Lower lobe of right lung (tissue), 2 donors: Measurements from ENCODE around the gene LRP1. TPM values are rescaled to one million over a fixed set of nuclear protein-coding genes. Genes with fewer than 3 reads are reported as not detected.

Source experiments
- ATAC-seq, 2 donors: fragments of 200-7000 bp; cut with Tn5 transposase; one replicate each; pipeline ENCODE4 v1.9.1; 2020 to 2022; ENCODE audit warnings: mild to moderate bottlenecking in 2 of 2, moderate library complexity in 2 of 2
- DNase-seq: peaks from one replicate; pipeline ENCODE4 v3.0.0-alpha.2; 2020
- H3K27ac ChIP-seq: fragments of 200-600 bp; one replicate; pipeline ENCODE4 v1.8.0; 2022
- H3K27me3 ChIP-seq: fragments of 200-600 bp; one replicate; pipeline ENCODE4 v1.8.0; 2022; ENCODE audit warnings: low read depth
- H3K36me3 ChIP-seq: fragments of 200-600 bp; one replicate; pipeline ENCODE4 v1.8.0; 2022; ENCODE audit warnings: mild to moderate bottlenecking
- H3K4me1 ChIP-seq: fragments of 200-600 bp; one replicate; pipeline ENCODE4 v1.8.0; 2022
- H3K4me3 ChIP-seq: fragments of 200-600 bp; one replicate; pipeline ENCODE4 v1.8.0; 2022; ENCODE audit warnings: mild to moderate bottlenecking
- H3K9me3 ChIP-seq: fragments of 200-600 bp; one replicate; pipeline ENCODE4 v1.8.0; 2022
- CTCF ChIP-seq: fragments of 200-600 bp; IDR thresholded peaks from one replicate; pipeline ENCODE4 v1.8.0; 2022; ENCODE audit warnings: antibody characterized with exemption, mild to moderate bottlenecking
- intact Hi-C: fragments of 100-400 bp; cut with DNase I; formaldehyde crosslinking; loops from one replicate; pipeline ENCODE4 v1.11.0; 2022
- total RNA-seq: library from RNA; stranded (reverse); fragmentation: NEBNext Ultra II Directional; extraction: Animal tissue kit (Norgen Biotek cat#: 25700); gene quantifications from one replicate; pipeline ENCODE4 v1.2.1, GENCODE V29; 2021
- donor health status: DM: no; HTN: yes; CAD: no; lungs with severe emphysema.

Gene LRP1
- total RNA-seq, 1 donor from 2014 or later, result 404 TPM

- DNase-seq (no peak), ATAC-seq (peak; percentile 72 to 75)
- peaks cover 96% of the 10 kb centered on the region for H3K4me1 ChIP-seq
- intact Hi-C loops, result no loop called here
- TF ChIP-seq CTCF, result no peak
- no peaks in the 10 kb centered on the region for H3K9me3 ChIP-seq
- H3K4me3 ChIP-seq, result peak overlapping the region; percentile 8
- H3K36me3 ChIP-seq, result peaks cover 46% of the 10 kb centered on the region
- H3K27ac ChIP-seq, result peak overlapping the region; percentile 75
- no peaks in the 10 kb centered on the region for H3K27me3 ChIP-seq
Measured at GRCh38 chr12:57149245-57149900, 21.1 kb downstream of the LRP1 start.

- DNase-seq, result no peak
- peaks cover 97% of the 10 kb centered on the region for H3K4me1 ChIP-seq
- TF ChIP-seq CTCF, result no peak
- intact Hi-C loops, result no loop called here
- no peaks in the 10 kb centered on the region for H3K9me3 ChIP-seq
- H3K4me3 ChIP-seq, result no peak overlapping the region
- ATAC-seq, result no peak
- no peaks in the 10 kb centered on the region for H3K27me3 ChIP-seq
- peak overlapping the region; percentile 68 for H3K27ac ChIP-seq
- peaks cover 46% of the 10 kb centered on the region for H3K36me3 ChIP-seq
Measured at GRCh38 chr12:57150400-57151000, 22.2 kb downstream of the LRP1 start.

GRCh38 chr12:57151741-57152630, 23.7 kb downstream of the LRP1 start:
- Histone ChIP-seq H3K36me3 (peaks cover 46% of the 10 kb centered on the region), H3K27me3 (no peaks in the 10 kb centered on the region), H3K4me1 (peaks cover 83% of the 10 kb centered on the region), H3K27ac (peak overlapping the region; percentile 73), H3K9me3 (no peaks in the 10 kb centered on the region), H3K4me3 (no peak overlapping the region)
- intact Hi-C loops, result no loop called here
- no peak for TF ChIP-seq CTCF
- ATAC-seq (no peak), DNase-seq (no peak)

- peak overlapping the region; percentile 73 for H3K27ac ChIP-seq
- DNase-seq (no peak), ATAC-seq (peak; percentile 23 to 26)
- H3K4me3 ChIP-seq, result no peak overlapping the region
- intact Hi-C loops, result no loop called here
- no peaks in the 10 kb centered on the region for H3K27me3 ChIP-seq
- H3K9me3 ChIP-seq, result no peaks in the 10 kb centered on the region
- H3K4me1 ChIP-seq, result peaks cover 77% of the 10 kb centered on the region
- peaks cover 53% of the 10 kb centered on the region for H3K36me3 ChIP-seq
- TF ChIP-seq CTCF, result no peak
Measured at GRCh38 chr12:57152639-57153038, 24.4 kb downstream of the LRP1 start.

- peak overlapping the region; percentile 36 for H3K27ac ChIP-seq
- H3K4me1 ChIP-seq, result peaks cover 77% of the 10 kb centered on the region
- TF ChIP-seq CTCF, result no peak
- H3K27me3 ChIP-seq, result no peaks in the 10 kb centered on the region
- H3K36me3 ChIP-seq, result peaks cover 61% of the 10 kb centered on the region
- no peak for DNase-seq
- H3K9me3 ChIP-seq, result no peaks in the 10 kb centered on the region
- intact Hi-C loops, result no loop called here
- ATAC-seq, result peak in 1 of 2 donors; percentile 43
- H3K4me3 ChIP-seq, result no peak overlapping the region
Measured at GRCh38 chr12:57153415-57153997, 25.2 kb downstream of the LRP1 start.
